ENCODE data around the gene LIMS2.

DNA sequence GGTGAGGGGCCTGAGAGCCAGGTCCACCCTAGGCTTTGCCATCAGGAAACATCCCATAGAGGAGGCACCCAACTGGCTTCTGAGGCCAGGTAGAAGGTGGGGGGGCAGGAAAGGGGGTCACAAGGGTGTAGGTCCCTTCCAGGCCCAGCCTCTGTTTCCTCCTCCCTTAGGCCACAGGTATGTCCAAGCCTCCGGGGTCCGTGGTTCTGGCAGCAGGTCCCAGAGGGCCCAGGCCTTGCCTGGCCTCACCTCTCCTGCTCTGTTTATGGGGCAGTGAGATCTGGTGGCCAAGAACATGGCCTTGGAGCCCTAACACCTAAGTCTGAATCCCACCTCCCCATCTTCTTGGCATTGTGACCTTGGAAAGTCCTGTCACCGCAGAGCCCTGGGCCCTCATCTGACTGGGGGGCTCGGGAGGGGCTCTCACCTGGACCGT, 51.0 kb downstream of the LIMS2 start:
- TF ChIP-seq, protein P1, sequence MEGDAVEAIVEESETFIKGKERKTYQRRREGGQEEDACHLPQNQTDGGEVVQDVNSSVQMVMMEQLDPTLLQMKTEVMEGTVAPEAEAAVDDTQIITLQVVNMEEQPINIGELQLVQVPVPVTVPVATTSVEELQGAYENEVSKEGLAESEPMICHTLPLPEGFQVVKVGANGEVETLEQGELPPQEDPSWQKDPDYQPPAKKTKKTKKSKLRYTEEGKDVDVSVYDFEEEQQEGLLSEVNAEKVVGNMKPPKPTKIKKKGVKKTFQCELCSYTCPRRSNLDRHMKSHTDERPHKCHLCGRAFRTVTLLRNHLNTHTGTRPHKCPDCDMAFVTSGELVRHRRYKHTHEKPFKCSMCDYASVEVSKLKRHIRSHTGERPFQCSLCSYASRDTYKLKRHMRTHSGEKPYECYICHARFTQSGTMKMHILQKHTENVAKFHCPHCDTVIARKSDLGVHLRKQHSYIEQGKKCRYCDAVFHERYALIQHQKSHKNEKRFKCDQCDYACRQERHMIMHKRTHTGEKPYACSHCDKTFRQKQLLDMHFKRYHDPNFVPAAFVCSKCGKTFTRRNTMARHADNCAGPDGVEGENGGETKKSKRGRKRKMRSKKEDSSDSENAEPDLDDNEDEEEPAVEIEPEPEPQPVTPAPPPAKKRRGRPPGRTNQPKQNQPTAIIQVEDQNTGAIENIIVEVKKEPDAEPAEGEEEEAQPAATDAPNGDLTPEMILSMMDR (IDR thresholded peaks at IDR 0.05): no peak
- TF ChIP-seq POLR2A (IDR thresholded peaks at IDR 0.05): no peak

Data from right lobe of liver (tissue), 4 donors.